Posterior vena cava (tissue), 2 donors: ENCODE results near the gene TYW1. TPM values are rescaled to one million over a fixed set of nuclear protein-coding genes. Genes with fewer than 3 reads are reported as not detected.
"Not testable (repeated sequence)": the region's sequence is repeated elsewhere in the genome, so short reads cannot be mapped to it uniquely, and the experiment has no call there.

Source experiments
- DNase-seq: peaks from one replicate; pipeline ENCODE4 v3.0.0-alpha.2; 2020; ENCODE audit warnings: low spot score
- intact Hi-C, 2 donors: fragments of 100-400 bp; cut with DNase I; formaldehyde crosslinking; loops; one replicate each; pipeline versions ENCODE4 v1.14.1 to v1.14.2; 2022 to 2023
- total RNA-seq, 2 donors: library from RNA; stranded (reverse); fragmentation: NEBNext Ultra II Directional; extraction: Animal tissue kit (Norgen Biotek cat#: 25700); gene quantifications; one replicate each; pipeline ENCODE4 v1.2.1, GENCODE V29; 2021
- donor health status: DM: yes; HTN: yes; CAD: no.
- donor health status: DM: yes; HTN: yes; CAD: no.

TYW1 gene
- total RNA-seq, 2 donors from 2014 or later, result 9.4 to 11.5 TPM

DNA sequence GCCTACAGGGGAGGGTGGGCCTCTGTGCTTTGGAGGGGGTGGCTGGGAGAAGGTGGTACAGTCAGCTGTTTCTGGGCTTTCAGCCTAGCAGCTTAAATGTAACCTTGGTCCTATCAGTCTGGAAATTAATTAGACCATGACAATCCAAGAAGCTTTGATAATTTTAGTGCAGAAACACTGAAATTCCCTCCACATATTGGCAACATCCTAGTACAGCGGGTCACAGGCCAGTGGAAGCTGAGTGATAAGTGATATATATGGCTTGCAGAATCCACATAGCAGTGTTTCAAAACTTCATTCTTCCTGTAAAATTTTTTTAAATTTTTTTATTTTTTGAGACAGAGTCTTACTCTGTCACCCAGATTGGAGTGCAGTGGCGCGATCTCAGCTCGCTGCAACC, 212.6 kb downstream of the TYW1 start:
- intact Hi-C loops, result no loop called here
- DNase-seq, result no peak

DNA sequence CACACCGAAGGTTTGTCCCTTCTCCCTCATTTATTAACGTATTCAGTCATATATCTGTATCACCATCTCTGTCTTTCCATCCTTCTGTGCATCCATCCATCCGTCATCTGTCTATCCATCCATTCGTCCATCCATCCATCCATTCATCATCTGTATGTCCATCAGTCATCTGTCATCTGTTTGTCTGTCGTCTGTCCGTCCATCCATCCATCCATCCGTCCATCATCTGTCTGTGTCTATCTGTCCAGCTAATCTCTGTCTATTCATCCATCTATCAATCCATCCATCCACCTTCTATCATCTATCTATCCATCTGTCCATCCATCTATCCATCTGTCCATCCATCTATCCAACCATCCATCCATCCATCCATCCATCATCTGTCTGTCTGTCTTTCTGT, 213.9 kb downstream of the TYW1 start:
- intact Hi-C loops, result no loop called here
- DNase-seq, result no peak

DNA sequence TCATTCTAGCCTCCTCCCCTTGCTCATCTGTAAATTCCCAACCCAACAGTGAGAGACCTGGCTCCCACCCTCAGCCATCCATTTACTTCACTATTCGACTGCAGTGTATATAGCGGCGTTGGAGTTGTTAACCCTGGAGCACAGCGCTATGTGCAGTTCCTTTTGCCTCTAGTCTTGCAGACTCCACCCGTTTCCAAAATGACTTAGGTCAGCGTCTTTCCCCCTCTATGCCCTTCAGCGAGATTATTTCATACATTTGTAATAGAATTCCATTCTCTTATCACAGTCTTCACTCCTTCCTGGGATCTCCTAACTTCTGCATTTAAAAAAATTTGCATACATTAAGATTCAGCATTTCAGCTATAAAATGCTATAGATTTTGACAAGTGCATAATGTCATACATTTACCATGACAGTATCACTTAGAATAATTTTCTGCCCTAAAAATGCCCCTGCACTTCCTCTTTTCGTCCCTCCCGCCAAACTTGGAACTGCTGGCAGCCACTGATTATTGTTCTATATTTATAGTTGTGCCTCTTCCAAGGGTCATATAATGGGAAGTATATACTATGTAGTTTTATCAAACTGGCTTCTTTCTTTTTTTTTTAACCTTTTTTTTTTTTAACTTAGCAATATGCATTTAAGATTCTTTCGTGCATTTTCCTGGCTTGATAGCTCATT, 215.2 kb downstream of the TYW1 start:
- intact Hi-C loops, DNase-seq: not testable (repeated sequence)

DNA sequence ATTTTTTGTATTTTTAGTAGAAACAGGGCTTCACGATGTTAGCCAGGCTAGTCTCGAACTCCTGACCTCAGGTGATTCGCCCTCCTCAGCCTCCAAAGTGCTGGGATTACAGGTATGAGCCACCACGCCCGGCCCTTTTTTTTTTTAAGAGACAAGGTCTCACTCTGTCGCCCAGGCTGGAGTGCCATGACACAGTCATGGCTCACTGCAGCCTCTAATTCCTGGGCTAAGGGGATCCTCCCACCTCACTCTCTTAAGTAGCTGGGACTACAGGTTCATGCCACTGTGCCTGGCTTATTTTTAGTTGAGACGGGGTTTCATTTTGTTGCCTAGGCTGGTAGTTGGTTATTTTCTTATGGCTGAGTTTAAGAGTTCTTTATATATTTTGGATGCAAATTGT, 216.4 kb downstream of the TYW1 start:
- intact Hi-C loops, DNase-seq: not testable (repeated sequence)

DNA sequence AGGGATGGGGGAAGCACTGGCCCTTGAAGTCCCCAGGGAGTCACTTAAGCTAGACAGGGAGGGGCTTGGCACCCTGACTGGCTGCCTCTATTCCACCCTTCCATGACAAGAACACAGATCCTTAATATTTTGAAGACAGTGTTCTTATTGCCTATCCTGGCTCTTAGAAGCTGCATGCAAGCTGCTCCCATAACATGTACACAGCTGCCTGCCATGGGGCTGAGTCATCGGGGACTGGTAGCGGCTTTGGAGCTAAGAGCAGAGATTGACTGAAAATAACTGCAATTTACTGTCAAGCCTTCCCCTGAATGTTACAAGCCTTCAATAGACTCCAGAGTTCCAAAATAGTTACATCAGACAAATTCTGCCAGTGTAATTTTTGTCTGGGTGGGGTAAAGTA, 226.9 kb downstream of the TYW1 start:
- intact Hi-C loops, DNase-seq: not testable (repeated sequence)

DNA sequence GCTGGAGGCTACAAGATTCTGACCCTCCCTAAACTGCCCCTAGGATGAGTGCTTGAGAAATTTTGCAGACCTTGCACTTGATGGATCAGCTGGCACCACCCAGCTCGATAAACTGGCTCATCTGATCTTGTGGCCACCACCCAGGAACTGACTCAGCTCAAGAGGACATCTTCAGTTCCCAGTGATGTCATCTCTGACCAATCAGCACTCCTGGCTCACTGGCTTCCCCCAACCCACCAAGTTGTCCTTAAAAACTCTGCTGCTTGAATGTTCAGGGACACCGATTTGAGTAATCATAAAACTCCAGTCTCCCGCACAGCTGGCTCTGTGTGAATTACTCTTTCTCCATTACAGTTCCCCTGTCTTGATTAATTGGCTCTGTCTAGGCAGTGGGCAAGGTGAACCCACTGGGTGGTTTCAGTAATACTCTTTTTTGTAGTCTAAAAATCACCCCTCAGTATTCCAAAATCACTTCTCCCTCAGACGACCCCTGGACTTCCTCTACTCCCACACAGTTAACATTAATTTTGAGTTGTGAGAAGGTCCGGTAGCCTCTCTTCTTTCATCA, 229.8 kb downstream of the TYW1 start:
- peak; percentile 78 for DNase-seq
- intact Hi-C loops, result not testable (repeated sequence)

DNA sequence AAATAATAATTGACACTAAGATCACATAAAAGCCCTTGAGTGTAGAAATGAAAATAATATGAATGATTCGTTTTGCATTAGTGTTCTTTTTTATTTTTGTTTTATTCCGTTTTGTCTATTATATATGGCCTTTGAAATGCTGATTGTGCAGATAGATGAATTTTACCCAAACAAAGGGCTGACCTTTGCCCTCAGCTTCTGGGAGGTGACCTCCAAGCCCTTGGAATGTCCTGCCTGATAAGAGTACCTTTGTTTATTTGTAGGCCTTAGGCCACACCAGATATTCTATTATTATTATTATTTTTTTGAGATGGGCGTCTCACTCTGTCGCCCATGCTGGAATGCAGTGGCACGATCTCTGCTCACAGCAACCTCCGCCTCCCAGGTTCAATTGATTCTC, 230.3 kb downstream of the TYW1 start:
- intact Hi-C loops, result not testable (repeated sequence)

DNA sequence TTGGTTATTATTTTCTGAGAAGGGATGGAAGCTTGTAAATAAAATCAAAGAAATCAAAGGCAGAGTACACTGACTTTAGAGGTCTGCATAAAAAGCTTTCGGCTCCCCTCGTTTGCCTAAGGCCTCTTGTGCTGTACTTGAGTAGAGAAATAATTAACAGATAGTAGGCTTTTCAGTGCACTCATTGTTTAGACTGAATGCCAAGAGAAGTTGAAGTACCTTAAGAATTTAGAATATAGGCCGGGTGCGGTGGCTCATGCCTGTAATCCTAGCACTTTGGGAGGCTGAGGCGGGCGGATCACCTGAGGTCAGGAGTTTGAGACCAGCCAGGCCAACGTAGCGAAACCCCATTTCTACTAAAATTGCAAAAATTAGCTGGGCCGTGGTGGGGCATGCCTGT, 232.4 kb downstream of the TYW1 start:
- DNase-seq, intact Hi-C loops: not testable (repeated sequence)

More for the DNA sequence above, 230.3 kb downstream of the TYW1 start:
- DNase-seq, result not testable (repeated sequence)

DNA sequence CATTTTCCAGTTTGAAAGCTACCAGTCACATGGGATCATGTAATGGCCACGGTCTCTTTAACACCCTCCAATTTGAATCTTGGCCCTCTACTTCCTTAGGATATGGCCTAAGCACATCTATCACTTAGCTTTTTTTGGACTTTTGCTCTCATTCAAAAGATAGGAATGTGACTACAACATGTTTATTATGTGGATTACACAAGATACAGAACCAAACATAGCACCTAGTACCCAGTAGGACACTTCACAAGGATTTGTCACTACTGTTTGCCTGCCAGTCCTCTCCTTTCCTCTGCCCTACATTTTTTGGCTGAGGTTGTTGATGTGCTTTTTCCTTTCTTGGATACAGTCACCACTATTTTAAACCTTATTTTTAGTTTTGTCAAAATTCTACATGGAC, 233.4 kb downstream of the TYW1 start:
- intact Hi-C loops, result not testable (repeated sequence)

DNA sequence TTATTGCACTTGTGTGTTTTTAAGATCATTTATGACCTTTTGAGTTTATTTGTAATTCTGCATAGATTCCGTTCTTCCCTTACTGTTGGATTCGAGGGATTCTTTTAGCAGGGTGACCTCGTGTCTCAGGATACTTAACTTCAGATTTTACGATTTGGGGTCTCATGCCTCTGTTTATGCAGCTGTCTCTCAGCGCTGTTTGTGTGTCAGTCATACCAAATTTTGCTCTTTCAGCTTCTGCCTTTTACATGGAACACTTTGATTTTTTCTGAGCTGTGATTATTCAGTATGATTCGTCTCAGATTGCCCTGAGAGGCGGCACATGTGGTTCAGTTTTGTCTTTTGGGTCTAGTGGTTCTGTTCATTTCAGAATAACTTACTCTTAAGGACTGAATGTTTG, 236.9 kb downstream of the TYW1 start:
- intact Hi-C loops, DNase-seq: not testable (repeated sequence)

More for the DNA sequence above, 233.4 kb downstream of the TYW1 start:
- DNase-seq, result not testable (repeated sequence)

DNA sequence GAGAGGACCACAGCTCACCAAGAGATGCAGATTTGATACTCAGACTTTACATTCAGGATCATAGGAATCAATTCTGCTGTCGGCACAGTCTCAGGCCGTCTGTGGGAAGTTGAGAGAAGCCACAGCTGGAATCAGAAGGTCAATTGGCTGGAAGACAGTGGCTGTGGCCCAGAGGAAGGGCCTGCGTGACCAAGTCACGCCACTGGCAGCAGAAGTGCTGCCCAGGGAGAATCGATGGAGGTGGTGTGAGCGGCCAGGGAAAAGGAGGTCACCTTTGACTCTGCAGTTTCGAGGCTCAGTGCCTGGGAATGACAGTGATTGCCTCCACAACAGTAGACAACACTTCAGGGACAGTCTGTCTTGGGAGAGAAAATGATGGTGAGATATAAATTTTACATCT, 239.6 kb downstream of the TYW1 start:
- intact Hi-C loops, DNase-seq: not testable (repeated sequence)

DNA sequence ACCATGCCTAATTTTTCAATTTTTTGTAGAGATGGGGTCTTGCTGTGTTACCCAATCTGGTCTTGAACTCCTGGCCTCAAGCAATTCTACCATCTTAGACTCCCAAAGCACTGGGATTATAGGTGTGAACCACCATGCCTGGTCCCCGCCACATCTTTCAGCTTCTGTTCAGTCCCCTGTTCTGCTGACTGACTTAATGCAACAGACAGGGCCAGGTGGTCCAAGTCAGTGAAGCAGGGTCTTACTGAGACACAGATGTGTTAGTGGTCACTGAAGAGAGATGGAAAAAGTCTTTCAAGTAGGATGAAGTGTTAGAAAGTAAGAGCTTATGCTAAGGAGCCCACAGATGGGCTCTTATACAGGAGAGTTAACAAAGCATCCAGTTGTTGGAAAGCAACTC, 246.2 kb downstream of the TYW1 start:
- DNase-seq, intact Hi-C loops: not testable (repeated sequence)

DNA sequence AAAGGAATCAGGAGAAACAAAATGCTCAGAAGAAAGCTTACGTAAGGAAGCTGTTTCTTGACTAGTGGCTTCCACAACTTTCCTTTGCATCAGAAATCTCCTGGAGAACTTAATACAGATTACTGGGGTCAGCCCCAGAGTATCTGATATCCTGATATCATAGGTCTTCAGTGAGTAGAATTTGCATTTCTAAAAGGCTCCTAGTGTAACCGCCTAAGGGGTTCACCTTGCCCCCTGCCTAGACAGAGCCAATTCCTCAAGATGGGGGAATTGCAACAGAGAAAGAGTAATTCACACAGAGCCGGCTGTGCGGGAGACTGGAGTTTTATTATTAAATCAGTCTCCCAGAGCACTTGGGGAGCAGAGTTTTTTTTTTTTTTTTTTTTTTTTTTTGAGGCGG, 251.7 kb downstream of the TYW1 start:
- DNase-seq, intact Hi-C loops: not testable (repeated sequence)

DNA sequence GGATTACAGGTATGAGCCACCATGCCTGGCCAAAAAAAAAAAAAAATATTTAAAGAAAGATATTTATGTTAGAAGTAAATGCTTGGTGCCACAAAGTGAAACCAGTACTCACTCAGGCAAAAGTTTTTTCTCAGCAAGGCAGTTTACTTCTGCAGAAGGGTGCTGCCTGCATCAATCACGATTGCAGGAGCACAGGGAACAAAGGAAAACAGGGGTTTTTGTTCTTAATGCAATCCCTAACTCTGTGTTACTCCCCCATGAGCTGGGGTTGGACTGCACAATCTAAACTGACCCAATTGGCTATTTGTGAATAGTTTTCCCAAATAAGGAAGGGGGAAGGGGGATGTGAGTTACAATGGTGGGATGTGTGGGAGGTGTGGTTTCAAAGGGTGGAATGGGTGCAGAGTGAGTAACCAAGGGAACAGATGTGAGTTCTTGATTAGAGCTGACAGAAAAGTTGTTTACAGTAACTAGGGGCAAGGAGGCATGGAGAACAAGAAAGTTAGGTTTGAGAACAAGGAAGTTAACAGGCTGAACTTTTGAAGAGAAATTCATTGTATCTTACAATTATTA, 255.4 kb downstream of the TYW1 start:
- intact Hi-C loops, result no loop called here
- DNase-seq, result no peak

DNA sequence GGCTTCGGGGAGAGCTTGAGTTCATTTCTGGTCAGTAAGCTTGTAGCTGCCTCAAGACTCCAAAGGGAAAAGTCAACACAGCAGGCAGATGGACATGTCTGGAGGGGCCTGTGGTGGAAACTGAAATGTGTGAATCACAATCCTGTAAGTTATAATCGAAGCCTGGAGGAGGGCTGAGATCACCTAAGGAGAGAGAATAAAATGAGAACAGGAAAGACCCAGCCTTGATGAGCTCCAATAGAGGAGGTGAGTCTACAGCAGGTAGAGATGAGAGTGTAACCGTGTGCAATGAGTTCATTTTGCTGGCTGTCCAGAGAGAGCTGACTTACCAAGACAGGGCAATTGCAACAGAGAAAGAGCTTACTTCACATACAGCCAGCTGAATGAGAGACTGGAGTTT, 258.4 kb downstream of the TYW1 start:
- DNase-seq, intact Hi-C loops: not testable (repeated sequence)

DNA sequence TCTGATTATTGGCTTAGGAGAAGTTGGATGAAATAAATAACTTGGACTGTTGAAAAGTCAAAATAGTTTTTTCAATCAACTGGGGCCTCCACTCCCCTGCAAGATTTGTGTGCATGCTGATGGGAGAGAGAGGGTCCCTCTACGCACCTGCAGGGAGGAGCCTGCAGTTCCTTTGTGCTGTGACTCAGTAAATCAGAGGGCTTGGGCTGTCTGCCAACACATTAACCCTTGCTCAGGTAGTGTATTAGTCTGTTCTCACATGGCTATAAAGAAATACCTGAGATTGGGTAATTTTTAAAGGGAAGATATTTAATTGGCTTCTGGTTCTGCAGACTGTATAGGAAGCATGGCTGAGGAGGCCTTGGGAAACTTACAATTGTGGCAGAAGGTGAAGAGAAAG, 261.1 kb downstream of the TYW1 start:
- intact Hi-C loops, result not testable (repeated sequence)

DNA sequence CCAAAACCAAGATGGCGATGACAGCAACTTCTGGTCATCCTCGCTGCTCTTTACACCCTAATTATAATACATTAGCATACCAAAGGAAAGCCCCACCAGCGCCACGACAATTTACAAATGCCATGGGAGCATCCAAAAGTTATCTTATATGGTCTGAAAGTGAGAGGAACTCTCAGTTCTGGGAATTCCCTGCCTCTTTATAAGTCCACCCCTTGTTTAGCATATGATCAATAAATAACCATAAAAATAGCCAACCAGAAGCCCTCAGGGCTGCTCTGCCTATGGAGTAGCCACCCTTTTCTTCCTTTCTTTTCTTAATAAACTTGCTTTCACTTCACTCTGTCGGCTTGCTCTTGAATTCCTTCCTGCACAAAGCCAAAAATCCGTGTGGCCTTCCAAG, 262.7 kb downstream of the TYW1 start:
- DNase-seq, intact Hi-C loops: not testable (repeated sequence)

More for the DNA sequence above, 261.1 kb downstream of the TYW1 start:
- not testable (repeated sequence) for DNase-seq

DNA sequence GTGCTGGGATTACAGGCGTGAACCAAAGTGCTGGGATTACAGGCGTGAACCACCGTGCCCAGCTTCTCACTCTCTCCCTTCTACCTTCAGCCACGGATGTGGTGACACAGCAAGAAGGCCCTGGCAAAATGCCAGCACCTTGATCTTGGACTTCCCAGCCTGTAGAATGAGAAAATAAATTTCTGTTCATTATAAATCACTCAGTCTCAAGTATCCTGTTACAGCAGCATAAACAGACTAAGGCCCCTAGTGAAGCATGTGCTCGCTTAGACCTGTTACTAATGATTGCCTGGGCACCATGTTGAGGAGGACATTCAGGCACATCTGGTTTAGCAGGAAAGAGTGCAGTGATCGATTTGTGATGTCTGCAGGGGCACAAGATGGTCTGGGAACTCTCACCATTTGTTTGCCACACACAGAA, 263.5 kb downstream of the TYW1 start:
- intact Hi-C loops, DNase-seq: not testable (repeated sequence)

DNA sequence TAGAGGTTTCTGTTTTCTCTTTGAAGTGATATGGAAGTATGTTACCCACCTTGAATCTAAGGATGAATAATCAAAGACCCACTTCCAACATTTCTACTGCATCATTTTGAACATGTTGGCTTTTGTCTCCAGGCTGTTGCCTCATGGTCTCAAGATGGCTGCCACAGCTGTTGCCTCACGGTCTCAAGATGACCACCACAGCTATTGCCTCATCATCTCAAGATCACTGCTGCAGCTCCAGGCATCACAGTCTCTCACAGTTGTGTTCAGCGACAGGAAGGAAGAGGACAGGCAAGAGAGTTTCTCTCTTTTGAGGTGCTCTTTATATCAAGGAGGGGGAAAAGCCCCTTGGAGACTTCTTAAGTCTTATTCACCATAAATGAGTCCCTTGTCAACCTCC, 267.4 kb downstream of the TYW1 start:
- DNase-seq, intact Hi-C loops: not testable (repeated sequence)

DNA sequence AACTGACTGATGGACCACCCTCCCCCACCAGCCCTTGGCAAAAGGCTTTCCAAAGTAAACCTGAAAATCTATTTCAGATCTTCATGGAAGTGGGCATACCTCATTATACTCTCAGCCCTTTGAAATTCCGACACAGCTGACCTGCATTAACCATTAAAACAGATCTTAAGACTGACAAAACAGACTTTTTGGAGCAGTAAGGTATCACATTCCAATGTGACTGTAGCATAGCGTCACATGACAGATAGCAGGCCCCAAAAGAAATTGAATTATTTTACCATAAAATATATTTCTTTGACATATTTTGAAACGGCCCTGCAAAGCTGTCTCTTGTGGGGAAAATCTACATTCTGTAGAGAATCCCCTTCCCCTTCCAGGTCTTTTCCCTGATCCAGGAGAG, 269.4 kb downstream of the TYW1 start:
- DNase-seq, intact Hi-C loops: not testable (repeated sequence)

DNA sequence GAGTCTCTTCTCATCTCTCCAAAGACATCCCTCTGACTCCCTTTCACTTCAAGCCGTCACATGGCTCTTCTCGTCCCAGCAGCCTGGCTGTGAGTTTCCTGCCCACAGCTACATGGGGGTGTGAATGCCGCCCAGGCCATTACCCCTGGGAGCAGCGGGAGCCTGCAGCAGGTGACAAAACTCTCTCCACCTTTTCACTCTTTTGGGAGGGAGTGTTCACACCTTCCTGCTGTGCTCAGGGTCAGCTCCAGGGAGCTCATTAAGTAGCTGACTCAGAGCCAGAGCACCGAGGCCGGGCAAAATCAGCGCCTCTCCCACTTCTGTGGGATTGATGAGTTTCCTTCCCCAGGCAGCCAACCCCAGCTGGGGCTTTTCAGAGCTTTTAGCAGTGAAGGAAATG, 271.3 kb downstream of the TYW1 start:
- no peak for DNase-seq
- intact Hi-C loops, result no loop called here
